MM.1S (cell line): ENCODE results near the gene ALDH18A1.

Experiments
- EZH2 ChIP-seq: fragments of 300-600 bp; sonication (generic); optimal IDR thresholded peaks from 2 replicates; pipeline ENCODE3; 2017; ENCODE audit warnings: low read depth, mild to moderate bottlenecking, antibody characterized with exemption, low read length, mixed read lengths
- EZH2phosphoT487 ChIP-seq: fragments of 300-600 bp; sonication (generic); IDR thresholded peaks from 2 replicates; pipeline ENCODE4 v1.6.1; 2018; ENCODE audit warnings: antibody characterized with exemption, low read length
- TF ChIP-seq, protein P1 (sequence below): fragments of 300-600 bp; sonication (generic); IDR thresholded peaks from 2 replicates; pipeline ENCODE4 v1.5.1; 2016; ENCODE audit warnings: antibody characterized with exemption, low read length, mixed read lengths

- TF ChIP-seq, protein P1, sequence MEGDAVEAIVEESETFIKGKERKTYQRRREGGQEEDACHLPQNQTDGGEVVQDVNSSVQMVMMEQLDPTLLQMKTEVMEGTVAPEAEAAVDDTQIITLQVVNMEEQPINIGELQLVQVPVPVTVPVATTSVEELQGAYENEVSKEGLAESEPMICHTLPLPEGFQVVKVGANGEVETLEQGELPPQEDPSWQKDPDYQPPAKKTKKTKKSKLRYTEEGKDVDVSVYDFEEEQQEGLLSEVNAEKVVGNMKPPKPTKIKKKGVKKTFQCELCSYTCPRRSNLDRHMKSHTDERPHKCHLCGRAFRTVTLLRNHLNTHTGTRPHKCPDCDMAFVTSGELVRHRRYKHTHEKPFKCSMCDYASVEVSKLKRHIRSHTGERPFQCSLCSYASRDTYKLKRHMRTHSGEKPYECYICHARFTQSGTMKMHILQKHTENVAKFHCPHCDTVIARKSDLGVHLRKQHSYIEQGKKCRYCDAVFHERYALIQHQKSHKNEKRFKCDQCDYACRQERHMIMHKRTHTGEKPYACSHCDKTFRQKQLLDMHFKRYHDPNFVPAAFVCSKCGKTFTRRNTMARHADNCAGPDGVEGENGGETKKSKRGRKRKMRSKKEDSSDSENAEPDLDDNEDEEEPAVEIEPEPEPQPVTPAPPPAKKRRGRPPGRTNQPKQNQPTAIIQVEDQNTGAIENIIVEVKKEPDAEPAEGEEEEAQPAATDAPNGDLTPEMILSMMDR = no peak
- TF ChIP-seq EZH2 (no peak), EZH2phosphoT487 (no peak)
These were observed 18.1 kb upstream of the ALDH18A1 start for GRCh38 chr10:95674643-95675042.
